Daoy (cell line): ENCODE data around the gene CHFR. TPM values are rescaled to one million over a fixed set of nuclear protein-coding genes. Genes with fewer than 3 reads are reported as not detected.
"Not testable (repeated sequence)": the region's sequence is repeated elsewhere in the genome, so short reads cannot be mapped to it uniquely, and the experiment has no call there.

Experiments
- DNase-seq: peaks from one replicate; pipeline ENCODE4 v3.0.0-alpha.2; 2015; ENCODE audit warnings: low read depth
- total RNA-seq: library from RNA; depleted of rRNA; stranded (reverse); fragments of >200 nt; shearing (Covaris generic); gene quantifications from 2 replicates; pipeline ENCODE4 v1.2.3, GENCODE V29; 2014; rRNA removed

CHFR gene, protein sequence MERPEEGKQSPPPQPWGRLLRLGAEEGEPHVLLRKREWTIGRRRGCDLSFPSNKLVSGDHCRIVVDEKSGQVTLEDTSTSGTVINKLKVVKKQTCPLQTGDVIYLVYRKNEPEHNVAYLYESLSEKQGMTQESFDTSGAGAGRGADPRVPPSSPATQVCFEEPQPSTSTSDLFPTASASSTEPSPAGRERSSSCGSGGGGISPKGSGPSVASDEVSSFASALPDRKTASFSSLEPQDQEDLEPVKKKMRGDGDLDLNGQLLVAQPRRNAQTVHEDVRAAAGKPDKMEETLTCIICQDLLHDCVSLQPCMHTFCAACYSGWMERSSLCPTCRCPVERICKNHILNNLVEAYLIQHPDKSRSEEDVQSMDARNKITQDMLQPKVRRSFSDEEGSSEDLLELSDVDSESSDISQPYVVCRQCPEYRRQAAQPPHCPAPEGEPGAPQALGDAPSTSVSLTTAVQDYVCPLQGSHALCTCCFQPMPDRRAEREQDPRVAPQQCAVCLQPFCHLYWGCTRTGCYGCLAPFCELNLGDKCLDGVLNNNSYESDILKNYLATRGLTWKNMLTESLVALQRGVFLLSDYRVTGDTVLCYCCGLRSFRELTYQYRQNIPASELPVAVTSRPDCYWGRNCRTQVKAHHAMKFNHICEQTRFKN
- 16.4 and 23.3 TPM in 2 replicates for total RNA-seq

DNA sequence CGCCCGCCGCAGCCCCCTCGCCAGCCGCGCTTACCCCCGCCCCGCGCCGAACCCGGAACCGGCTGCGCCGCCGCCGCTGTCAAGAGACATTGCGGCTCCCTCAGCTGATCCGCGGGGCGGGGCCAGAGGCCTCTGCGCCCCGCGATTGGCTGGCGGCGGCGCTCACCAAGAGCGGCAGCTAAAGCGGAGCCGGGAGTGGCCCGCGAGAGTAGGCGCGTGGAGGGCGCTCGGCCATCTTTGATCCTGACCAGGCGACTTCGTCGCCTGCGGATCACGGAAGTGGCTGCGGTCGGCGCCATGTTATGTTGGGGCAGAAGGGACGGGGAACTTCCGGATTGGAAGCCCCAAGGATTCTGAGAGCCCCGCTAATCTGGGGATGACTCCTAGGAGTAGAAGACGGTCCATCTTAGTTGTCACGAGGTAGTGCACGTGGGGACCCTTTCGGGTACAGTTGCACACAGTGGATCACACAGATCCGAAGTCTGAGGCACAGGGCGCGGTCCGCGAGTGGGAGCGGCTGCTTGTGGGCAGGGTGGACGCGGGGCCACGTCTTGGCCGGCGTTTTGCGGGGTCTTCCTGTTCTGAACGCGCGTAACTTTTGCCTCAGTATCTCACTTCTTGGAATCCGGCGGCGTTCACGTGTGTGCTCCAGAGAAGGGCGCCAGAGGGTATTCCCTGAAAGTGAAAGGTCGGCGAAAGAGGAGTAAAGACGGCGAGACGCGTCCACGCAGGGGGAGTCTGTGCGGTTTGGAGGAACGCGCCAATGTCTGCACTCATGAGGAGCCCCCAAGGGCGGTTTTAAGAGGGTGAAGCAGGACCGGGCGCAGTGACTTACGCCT lies at the start of gene CHFR:
CHFR (minus strand) TSS at position 93 of the 839 bp plus-strand sequence. CDS start 277 bp downstream, outside the sequence.
- DNase-seq = peak; percentile 98

DNA sequence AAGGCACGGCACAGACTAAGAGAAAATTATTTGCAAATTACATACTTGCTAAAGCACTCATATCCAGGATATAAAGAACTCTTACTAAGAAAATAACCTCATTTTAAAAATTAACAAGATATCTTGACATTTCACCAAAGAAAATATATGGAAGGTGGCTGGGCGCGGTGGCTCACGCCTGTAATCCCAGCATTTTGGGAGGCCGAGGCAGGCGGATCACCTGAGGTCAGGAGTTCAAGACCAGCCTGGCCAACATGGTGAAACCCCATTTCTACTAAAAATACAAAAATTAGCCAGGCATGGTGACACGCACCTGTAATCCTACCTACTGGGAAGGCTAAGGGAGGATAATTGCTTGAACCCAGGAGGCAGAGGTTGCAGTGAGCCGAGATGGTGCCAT lies 49.5 kb upstream of the CHFR start:
- DNase-seq = not testable (repeated sequence)

DNA sequence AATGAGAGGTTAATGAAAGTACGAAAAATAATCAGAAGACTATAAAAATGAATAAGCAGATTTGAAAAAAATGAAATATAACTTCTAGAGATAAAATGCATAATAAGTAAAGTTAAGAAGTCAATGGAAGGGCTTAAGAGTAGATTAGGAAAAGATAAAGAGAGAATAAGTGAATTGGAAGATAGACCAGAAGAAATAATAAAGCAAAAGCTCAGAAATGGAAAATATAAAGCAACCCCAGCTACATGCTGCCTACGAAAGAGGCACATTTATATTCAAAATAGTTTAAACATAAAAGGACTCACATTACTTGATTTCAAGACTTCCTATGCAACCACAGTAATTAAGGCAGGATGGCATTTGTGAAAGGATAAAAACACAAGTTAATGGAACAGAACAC lies 48.8 kb upstream of the CHFR start:
- no peak for DNase-seq

DNA sequence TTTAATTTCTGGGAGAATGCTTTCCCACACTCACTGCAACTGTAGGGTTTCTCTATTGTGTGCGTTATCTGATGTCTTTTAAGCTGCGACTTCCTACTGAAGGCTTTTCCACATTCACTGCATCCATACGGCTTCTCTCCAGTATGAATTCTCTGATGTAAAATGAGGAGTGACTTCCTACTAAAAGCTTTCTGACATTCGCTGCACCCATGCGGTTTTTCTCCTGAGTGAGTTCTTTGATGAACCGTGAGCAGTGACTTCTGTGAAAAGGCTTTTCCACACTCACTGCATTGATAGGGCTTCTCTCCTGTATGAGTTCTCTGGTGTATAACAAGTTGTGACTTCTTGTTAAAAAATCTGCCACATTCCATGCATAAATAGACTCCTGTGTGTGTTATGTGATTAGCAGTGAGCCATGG lies 39.0 kb upstream of the CHFR start:
- no peak for DNase-seq

DNA sequence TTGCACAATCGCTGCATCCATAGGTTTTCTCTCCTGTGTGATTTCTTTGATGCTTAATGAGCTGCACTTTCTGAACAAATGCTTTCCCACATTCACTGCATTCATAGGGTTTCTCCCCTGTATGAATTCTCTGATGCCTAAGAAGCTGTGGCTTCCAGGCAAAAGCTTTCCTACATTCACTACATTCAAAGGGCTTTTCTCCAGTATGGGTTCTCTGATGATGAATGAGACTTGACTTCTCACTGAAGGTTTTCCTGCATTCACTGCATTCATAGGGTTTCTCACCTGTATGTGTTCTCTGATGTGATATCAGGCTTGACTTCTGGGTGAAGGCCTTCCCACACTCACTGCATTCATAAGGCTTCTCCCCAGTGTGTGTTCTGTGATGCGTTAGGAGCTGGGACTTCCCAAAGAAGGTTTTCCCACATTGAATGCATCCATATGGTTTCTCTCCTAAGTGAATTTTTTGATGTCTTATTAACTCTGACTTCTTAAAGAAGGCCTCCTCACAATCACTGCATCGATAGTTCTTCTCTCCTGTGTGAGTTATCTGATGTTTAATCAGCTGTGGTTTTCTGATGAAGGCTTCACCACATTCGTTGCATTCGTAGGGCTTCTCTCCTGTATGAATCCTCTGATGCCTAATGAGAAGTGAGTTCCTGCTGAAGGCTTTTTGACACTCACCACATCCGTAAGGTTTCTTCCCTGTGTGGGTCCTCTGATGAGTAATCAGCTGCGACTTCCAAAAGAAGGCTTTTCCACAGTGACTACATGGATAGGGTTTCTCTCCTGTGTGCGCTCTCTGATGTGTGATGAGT lies 38.4 kb upstream of the CHFR start:
- no peak for DNase-seq

DNA sequence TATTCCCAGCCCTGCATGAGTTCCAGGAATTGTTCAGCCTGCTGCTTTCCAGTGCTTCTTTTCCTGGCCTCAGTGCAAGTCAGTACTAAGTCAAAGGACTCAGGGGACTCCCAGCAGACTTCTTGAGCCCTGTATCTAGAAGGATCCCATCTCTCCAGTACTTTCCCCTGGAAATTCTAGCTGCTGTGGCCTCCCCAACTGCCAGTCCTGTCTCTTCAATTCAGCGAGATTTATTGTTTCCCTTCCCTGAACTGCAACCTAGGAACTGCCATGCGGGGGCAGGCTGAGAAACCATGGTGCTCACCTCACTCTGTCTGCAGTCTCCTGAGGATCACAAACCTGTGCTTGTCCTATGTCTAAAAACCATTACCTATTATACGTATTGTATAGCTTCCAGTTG lies 37.0 kb upstream of the CHFR start:
- no peak for DNase-seq

DNA sequence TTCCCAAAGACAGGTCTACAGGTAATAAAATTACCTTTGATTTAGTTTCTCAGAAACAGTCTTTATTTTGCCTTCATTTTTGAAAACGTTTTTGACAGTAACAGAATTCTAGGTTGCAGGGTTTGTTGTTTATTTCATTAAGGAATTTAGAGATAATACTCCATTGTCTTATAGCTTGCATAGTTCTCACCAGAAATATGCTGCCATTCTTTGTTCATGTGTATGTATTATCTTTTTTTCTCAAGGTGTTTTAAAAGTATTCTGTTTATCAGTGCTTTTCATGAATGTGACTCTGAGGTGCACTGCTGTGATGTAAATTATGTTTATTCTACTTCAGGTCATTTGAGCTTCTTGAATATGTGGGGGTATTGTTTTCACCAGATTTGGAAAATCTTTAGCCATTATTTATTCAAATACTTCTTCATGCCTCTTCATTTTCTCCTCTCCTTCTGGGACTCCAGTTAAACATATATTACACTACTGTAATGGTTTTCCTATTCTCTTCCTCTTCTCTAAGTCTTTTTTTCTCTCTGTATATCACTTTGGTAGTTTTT lies 36.0 kb upstream of the CHFR start:
- DNase-seq = no peak

DNA sequence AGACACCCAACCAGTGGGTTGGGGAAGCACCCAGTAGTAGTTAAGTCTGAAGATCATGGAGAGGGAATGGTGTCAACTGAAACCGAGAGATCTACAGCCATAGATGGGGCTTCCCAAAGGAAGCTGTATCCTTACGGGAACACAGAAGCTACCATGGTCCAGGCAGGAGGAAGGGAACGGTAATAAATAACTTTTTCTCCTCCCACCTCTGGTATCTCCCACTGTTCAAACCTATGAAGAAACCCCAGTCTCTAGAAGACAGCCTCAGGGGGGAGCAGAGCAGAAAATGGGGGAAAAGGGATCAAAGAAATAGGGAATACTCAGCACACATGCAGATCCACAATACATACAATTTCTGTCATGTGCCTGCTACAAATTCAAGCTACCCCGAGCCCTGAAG lies 35.3 kb upstream of the CHFR start:
- DNase-seq = no peak

DNA sequence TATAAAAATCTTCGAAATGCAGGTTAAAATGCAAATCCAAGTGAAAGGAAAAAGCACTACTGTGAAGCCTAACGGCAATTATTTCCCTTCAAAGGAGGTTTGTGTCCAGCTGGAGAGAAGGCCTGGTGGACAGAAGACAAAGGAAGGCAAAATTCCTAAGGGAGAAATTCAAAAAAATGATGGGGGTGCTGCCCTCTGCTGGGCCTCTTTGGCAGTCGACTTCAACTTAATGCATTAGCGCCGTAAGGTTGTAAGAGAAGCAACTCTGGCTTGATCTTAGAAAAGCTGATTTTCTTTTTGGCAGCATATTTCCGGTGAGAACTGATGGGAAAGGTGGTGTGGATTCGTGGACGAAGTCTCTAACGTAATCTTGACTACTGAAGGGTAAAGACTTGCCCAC lies 34.3 kb upstream of the CHFR start:
- no peak for DNase-seq

DNA sequence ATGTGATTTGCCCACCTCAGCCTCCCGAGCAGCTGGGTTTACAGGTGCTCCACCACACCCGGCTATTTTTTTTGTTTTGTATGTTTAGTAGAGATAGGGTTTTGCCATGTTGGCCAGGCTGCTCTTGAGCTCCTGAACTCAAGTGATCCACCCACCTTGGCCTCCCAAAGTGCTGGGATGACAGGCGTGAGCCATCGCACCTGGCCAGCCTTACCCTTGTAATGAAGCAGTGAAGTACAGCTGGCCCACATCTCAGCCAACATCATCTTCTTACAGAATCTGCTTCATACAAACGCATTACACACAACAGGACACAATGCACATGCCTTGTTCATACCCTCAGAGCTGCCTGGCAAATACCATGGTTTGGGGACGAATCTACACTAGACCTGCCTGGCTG lies 31.3 kb upstream of the CHFR start:
- no peak for DNase-seq

DNA sequence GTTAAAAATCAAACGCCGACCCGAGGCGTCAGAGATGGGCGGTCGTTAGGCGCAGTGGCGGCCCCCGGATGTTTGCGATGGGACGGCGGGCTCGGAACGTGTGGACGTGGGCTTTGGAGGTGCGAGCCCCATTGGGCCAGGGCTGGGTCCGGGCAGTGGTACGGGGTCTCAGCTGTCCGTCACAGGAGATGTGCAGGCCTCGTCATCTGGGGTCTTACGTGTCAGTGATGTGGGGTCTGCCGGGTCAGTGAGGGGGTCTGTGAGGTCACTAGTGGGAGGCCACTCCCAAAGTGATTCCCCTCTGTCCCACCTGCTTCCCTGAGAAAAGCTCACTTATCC lies 21.6 kb upstream of the CHFR start:
- DNase-seq = no peak

DNA sequence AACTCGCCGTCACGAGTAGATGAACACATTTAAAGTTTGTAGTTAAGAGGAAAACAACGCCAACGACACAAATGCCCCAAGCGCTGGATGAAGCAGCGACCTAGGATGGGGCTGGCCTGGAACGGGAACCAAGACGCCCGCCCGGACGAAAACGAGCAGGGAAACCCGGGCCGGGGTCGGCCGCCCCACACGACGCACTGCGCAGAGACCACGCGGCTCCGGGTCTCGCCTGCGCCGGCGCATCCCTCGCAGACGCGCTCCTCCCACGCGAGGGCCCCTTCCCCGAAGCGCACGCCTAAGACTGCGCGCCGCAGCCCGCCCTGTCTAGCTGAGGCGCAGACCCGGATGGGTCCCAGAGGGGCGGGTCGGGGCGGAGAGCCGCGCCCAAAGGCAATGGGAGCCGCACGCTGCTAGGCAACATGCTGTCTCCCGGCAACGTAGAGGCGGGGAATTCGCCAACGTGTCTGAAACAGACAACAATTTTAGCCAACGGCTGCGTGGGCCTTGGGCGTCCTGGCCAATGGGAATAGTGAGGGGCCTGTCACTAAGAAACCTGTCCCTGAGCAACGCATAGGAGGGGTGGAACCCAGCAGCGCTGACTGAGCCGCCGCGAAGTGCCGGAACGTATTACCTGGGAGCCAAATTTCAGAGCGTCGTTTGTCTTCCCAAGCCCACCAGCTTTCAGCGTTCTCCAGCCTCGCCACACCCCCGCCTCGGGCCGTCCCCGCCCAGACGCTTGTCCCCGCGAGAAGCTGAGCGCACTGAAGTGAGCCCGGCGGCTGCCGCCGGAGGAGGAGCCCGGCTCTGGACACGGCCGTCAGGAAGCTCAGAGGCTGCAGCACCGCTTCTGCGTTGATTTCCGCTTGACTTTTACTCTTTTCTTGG lies 21.0 kb upstream of the CHFR start:
- DNase-seq = peak; percentile 75

DNA sequence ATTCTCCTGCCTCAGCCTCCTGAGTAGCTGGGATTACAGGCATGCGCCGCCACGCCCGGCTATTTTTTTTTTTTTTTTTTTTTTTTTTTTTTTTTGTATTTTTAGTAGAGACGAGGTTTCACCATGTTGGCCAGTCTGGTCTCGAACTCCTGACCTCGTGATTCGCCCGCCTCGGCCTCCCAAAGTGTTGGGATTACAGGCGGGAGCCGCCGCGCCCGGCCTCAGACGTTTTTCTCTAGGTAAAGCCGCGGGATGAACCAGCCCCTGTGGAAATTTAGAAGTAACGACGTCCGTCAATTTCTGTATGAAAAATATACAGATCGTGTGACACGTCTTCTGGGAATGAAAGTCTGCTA lies 20.4 kb upstream of the CHFR start:
- not testable (repeated sequence) for DNase-seq

DNA sequence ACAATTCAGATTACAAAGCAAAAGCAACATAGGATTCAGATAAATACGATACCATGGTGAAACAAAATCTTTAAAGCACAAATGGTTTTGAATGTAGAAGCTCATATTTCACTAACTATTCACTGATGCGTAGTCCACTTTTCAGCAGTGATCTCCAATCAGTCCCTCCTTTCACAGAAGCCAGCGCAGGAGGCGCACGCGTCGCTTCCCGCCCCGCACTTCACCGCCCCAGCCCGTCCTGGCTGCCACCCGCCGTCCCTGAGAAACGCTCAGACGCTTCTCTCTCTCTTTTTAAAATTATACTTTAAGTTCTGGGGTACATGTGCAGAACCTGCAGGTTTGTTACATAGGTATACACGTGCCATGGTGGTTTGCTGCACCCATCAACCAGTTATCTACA lies 19.8 kb upstream of the CHFR start:
- no peak for DNase-seq

DNA sequence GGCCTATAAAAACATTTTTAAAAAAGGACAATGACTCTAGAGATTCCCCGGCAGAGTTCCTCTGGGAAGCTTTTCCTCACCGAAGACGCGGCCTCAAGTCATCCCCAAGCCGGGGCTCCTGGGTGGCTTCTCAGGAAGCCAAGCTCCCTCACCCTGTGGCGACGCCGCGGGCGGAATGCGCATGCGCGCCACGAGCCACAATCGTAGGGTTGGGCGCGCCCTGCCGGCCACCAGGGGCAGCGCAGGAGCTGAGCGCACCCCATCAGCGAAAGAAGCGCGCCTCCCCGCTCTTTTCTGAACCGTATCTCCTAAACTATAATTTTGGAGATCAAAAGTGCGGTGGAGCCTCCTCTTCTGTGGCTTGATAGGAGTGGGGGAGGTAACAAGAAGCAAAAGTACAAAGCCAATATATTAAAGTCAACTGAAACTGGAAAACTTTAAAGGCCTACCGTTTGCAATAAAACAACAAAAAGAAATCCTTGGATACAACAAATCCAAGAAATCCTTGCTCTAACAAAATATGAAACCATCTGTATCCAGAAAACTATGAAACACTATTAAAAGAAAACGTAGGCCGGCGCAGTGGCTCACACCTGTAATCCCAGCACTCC lies 17.4 kb upstream of the CHFR start:
- peak; percentile 48 for DNase-seq

DNA sequence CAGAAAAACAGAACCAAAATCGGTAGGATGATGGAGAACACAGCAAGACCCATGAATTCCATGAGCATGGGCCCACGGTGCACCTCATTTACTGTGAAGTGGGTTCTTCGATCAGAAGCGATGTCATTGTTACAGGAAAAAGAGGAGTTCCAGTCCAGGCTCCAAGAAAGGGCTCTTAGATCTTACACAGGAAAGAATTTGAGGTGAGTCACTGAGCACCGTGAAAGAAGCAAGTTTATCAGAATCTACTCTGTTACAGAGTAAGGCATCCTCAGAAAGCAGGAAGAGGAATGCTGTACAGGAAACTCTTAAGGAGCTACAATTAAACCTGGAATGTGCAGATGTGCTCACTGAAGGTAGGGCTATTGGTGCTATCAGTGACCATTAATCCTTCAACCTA lies 11.6 kb upstream of the CHFR start:
- no peak for DNase-seq

DNA sequence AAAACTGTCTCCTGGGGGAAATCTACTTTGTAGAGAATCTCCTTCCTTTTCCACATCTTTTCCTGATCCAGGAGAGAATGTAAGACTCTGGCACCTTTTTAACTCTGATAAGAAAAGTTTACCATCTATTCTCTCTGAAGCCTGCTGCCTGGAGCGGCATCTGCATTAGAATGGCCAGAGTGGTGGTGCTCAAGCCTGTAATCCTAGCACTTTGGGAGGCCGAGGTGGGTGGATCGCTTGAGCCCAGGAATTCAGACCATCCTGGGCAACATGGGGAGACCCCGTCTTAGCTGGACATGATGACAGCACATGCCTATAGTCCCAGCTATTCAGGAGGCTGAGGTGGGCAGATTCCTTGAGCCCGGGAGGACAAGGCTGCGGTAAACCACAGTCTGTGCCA lies 1.4 kb upstream of the CHFR start:
- DNase-seq = no peak

DNA sequence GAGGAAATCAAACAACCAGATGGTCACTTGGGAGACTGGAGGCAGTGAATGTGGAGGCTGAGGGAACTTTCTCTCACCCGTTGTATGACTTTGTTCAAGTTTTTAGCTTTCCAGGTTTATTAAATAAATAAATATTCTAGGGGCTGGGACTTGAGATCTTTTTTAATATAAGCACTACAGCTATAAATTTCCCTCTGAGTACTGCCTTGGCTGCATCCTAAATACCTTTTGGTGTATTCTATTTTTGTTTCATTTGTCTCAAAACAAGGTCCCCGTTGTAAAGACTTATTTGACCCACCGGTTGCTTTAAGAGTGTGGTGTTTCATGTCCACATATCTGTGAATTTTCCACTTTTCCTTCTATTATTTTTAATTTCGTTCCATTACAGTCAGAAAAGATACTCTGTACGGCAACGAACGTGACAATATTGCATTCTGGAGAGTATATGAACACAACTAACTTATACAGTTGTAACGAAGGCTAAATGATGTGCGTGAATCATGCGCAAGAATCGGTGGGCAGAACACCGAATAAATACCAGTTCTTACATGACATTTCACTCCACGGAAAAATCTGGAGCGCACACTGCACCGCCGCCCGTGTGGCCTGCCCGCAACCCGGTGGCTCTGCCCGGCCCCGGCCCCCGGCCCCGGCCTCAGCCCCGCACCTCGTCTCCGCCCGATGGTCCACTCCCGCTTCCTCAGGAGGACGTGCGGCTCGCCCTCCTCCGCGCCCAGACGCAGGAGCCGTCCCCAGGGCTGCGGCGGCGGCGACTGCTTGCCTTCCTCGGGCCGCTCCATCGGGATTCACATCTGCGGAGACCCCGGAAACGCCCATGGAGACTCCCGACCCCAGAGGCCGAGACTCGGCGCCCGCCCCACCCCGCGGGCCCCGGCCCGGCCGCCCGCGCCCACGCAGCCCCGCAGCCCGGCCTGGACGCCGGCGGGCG lies 602 bp downstream of the CHFR start:
- DNase-seq = peak; percentile 30

DNA sequence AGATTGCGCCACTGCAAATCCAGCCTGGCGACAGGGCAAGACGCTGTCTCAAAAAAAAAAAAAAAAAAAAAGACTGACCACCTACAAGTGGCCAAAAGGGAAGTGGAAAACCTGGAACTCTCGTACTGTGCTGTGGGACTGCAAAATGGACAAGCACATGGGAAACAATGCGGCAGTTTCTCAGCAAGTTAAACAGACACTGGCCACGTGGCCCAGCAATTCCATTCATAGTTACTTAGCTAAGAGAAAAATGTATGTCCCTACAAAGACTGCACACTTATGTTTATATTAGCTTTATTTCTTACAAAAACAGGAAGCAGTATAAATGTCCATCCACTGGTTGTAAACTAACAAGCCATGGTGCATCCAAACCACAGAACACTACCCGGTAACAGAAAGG lies 5.6 kb downstream of the CHFR start:
- no peak for DNase-seq
